Endothelial cell (in vitro differentiated cells): ENCODE measurements around the gene LRRC34. TPM values are rescaled to one million over a fixed set of nuclear protein-coding genes. Genes with fewer than 3 reads are reported as not detected.

Experiments used
- DNase-seq: peaks from one replicate; pipeline ENCODE4 v3.0.0; 2021; ENCODE audit warnings: low spot score
- H3K27ac Mint-ChIP-seq: one replicate; pipeline ENCODE4 v1.8.0; 2021; ENCODE audit warnings: mixed read lengths, inconsistent platforms; ENCODE audit not compliant: unreplicated experiment
- H3K27me3 Mint-ChIP-seq: one replicate; pipeline ENCODE4 v1.8.0; 2021; ENCODE audit warnings: mild to moderate bottlenecking, moderate library complexity, mixed read lengths, inconsistent platforms; ENCODE audit not compliant: unreplicated experiment
- H3K36me3 Mint-ChIP-seq: one replicate; pipeline ENCODE4 v1.8.0; 2021; ENCODE audit warnings: mild to moderate bottlenecking, low read depth, mixed read lengths, inconsistent platforms; ENCODE audit not compliant: unreplicated experiment
- H3K4me1 Mint-ChIP-seq: one replicate; pipeline ENCODE4 v1.8.0; 2021; ENCODE audit warnings: mild to moderate bottlenecking, mixed read lengths, inconsistent platforms; ENCODE audit not compliant: unreplicated experiment
- H3K4me3 Mint-ChIP-seq: one replicate; pipeline ENCODE4 v1.8.0; 2021; ENCODE audit warnings: mild to moderate bottlenecking, mixed read lengths, inconsistent platforms; ENCODE audit not compliant: unreplicated experiment
- H3K9me3 Mint-ChIP-seq: one replicate; pipeline ENCODE4 v1.8.0; 2021; ENCODE audit warnings: mixed read lengths, inconsistent platforms; ENCODE audit not compliant: unreplicated experiment
- total RNA-seq: library from RNA; stranded (reverse); fragmentation: NEBNext Ultra II Directional; extraction: Animal tissue kit (Norgen Biotek cat#: 25700); gene quantifications from one replicate; pipeline ENCODE4 v1.2.1, GENCODE V29; 2021; ENCODE audit not compliant: unreplicated experiment
- TF ChIP-seq, protein P1 (sequence below): fragments of 200-600 bp; sonication (generic); IDR thresholded peaks from one replicate; pipeline ENCODE4 v1.5.0; 2021; ENCODE audit warnings: antibody characterized with exemption; ENCODE audit not compliant: unreplicated experiment

The LRRC34 gene
- total RNA-seq, 1 donor from 2014 or later = 5.6 TPM

DNA sequence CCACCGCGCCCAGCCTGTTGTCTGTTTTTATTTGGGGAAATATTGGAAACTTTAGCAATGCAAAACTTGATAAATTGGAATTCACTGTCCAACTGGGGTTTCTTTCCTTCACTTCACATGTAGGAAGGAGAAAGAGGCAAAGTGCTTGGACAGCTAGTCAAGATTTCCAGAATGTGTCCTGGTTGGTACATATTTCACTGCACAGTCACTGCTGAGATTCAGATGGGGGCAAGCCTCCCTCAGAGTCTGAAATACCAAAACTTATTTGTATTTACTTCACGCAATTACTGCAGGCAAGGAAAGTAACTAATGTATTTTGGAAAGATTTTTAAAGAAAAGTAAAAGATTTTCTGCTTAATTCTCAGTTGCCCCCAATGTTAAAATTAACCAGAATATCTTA lies 36.0 kb upstream of the LRRC34 start:
- Mint-ChIP-seq H3K9me3 (no peaks in the 10 kb centered on the region), H3K27me3 (peaks cover 3% of the 10 kb centered on the region), H3K4me3 (no peak overlapping the region), H3K36me3 (no peaks in the 10 kb centered on the region), H3K4me1 (peaks cover 6% of the 10 kb centered on the region), H3K27ac (no peak overlapping the region)
- TF ChIP-seq, protein P1, sequence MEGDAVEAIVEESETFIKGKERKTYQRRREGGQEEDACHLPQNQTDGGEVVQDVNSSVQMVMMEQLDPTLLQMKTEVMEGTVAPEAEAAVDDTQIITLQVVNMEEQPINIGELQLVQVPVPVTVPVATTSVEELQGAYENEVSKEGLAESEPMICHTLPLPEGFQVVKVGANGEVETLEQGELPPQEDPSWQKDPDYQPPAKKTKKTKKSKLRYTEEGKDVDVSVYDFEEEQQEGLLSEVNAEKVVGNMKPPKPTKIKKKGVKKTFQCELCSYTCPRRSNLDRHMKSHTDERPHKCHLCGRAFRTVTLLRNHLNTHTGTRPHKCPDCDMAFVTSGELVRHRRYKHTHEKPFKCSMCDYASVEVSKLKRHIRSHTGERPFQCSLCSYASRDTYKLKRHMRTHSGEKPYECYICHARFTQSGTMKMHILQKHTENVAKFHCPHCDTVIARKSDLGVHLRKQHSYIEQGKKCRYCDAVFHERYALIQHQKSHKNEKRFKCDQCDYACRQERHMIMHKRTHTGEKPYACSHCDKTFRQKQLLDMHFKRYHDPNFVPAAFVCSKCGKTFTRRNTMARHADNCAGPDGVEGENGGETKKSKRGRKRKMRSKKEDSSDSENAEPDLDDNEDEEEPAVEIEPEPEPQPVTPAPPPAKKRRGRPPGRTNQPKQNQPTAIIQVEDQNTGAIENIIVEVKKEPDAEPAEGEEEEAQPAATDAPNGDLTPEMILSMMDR = no peak
- no peak for DNase-seq

DNA sequence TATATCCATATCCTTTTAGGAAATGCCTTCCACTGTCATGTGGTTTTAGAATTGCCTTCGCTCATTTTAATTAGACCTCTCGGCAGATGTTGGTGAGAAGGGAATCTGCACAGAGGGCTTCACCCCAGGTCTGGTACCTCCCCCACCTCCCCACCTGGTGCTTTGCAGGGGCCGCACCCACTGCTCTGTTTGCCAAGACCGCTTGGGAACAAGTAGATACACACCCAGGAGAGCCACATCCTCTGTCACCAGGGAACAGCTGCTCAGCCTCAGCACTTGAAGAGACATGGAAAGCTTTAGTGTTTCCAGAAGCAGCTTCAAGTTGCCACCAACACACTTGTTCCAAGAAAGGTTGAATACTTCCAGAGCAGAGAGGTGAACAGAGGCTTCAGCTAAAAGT lies 35.2 kb upstream of the LRRC34 start:
- Mint-ChIP-seq H3K9me3 (no peaks in the 10 kb centered on the region), H3K4me3 (no peak overlapping the region), H3K4me1 (peaks cover 8% of the 10 kb centered on the region), H3K27me3 (peaks cover 3% of the 10 kb centered on the region), H3K36me3 (no peaks in the 10 kb centered on the region), H3K27ac (no peak overlapping the region)
- TF ChIP-seq, protein P1 = no peak
- DNase-seq = no peak

DNA sequence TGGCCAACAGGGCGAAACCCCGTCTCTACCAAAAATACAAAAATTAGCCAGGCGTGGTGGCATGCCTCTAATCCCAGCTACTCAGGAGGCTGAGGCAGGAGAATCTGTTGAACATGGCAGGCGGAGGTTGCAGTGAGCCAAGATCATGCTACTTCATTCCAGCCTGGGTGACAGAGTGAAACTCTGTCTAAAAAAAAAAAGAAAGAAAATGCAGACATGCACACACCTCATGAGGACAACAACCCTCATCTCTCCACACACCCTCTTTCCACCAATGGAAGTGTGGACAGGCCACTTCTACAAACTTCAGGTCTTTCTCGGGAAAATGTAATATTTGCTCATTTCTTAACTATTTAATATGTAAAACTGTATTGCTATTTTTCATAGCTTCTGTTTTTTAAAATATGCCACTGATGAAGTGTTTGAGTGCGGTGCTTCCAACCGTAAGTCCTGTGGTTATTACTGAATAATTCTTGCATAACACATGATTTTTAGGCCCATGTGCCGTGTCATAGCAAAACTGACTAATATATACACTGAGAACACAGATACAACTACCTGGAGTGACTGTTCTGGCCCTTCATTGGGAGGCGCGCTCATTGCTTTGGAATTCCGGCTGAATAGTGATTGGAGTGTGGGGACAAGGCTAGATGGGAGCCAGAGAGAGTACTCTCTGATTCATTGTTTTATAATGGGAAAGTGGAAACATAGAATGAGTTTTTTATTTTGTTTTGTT lies 33.9 kb upstream of the LRRC34 start:
- Mint-ChIP-seq H3K4me3 (no peak overlapping the region), H3K9me3 (no peaks in the 10 kb centered on the region), H3K36me3 (no peaks in the 10 kb centered on the region), H3K4me1 (peaks cover 9% of the 10 kb centered on the region), H3K27me3 (peaks cover 3% of the 10 kb centered on the region), H3K27ac (no peak overlapping the region)
- TF ChIP-seq, protein P1 = no peak
- no peak for DNase-seq

DNA sequence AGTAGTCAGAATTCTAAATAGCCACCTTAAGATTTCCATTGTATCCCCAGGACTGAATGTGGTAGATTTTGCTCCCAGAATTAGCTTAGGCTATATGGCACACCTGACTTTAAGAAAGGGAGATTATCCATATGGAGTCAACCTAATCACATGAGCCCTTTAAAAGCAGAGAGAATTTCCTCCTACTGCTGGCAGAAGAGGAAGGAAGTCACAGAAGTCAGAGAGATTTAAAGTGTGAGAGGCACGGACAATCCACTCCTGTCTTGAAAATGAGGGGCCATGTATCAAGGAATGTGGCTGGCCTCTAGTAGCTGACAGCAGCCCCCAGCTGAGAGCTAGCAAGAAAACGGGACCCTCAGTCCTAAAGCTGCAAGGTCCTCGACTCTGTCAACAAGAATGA lies 30.3 kb upstream of the LRRC34 start:
- Mint-ChIP-seq H3K36me3 (no peaks in the 10 kb centered on the region), H3K9me3 (no peaks in the 10 kb centered on the region), H3K27me3 (no peaks in the 10 kb centered on the region), H3K4me1 (peaks cover 5% of the 10 kb centered on the region), H3K4me3 (no peak overlapping the region), H3K27ac (no peak overlapping the region)
- TF ChIP-seq, protein P1 = no peak
- DNase-seq = no peak

GRCh38 chr3:169841171-169841570 lies 28.5 kb upstream of the LRRC34 start:
- Mint-ChIP-seq H3K4me3 (no peak overlapping the region), H3K27me3 (no peaks in the 10 kb centered on the region), H3K9me3 (no peaks in the 10 kb centered on the region), H3K27ac (no peak overlapping the region), H3K4me1 (peaks cover 16% of the 10 kb centered on the region), H3K36me3 (no peaks in the 10 kb centered on the region)
- no peak for DNase-seq
- TF ChIP-seq, protein P1 = no peak
